ENCODE measurements around the gene RFNG. TPM values are rescaled to one million over a fixed set of nuclear protein-coding genes. Genes with fewer than 3 reads are reported as not detected.

The RFNG gene
- total RNA-seq, 4 donors from 2014 or later = 46.0 to 61.0 (median 50.8) TPM

GRCh38 chr17:82018989-82019689 is 32.5 kb downstream of the RFNG start:
- no peaks in the 10 kb centered on the region for H3K9me3 ChIP-seq
- WGBS = 67% methylated on average over 1 of the region's 33 CpGs
- H3K27ac ChIP-seq = no peak overlapping the region
- peaks cover 36% of the 10 kb centered on the region for H3K4me1 ChIP-seq
- TF ChIP-seq EP300 (IDR thresholded peaks at IDR 0.05) (no peak), CTCF (IDR thresholded peaks at IDR 0.05) (no peak), POLR2A (IDR thresholded peaks at IDR 0.05) (no peak), POLR2AphosphoS5 (IDR thresholded peaks at IDR 0.05) (no peak)
- H3K36me3 ChIP-seq = peaks cover 3% of the 10 kb centered on the region
- no peak overlapping the region for H3K4me3 ChIP-seq
- H3K27me3 ChIP-seq = no peaks in the 10 kb centered on the region
- no peak for DNase-seq (ENCODE audit: low spot score in 2 of 2)

GRCh38 chr17:82018152-82018988 is 33.2 kb downstream of the RFNG start:
- H3K27me3 ChIP-seq = no peaks in the 10 kb centered on the region
- no peak for TF ChIP-seq POLR2AphosphoS5 (IDR thresholded peaks at IDR 0.05)
- no peak for TF ChIP-seq CTCF (IDR thresholded peaks at IDR 0.05)
- TF ChIP-seq EP300 (IDR thresholded peaks at IDR 0.05) = no peak
- TF ChIP-seq POLR2A (IDR thresholded peaks at IDR 0.05) = no peak
- WGBS = 73% methylated on average over 14 of the region's 19 CpGs
- H3K9me3 ChIP-seq = no peaks in the 10 kb centered on the region
- DNase-seq (ENCODE audit: low spot score in 2 of 2) = no peak
- H3K27ac ChIP-seq = no peak overlapping the region
- peaks cover 3% of the 10 kb centered on the region for H3K36me3 ChIP-seq
- H3K4me1 ChIP-seq = peaks cover 36% of the 10 kb centered on the region
- H3K4me3 ChIP-seq = no peak overlapping the region

- Histone ChIP-seq H3K9me3 (no peaks in the 10 kb centered on the region), H3K36me3 (peaks cover 3% of the 10 kb centered on the region), H3K27ac (no peak overlapping the region), H3K4me3 (no peak overlapping the region), H3K27me3 (no peaks in the 10 kb centered on the region), H3K4me1 (peaks cover 41% of the 10 kb centered on the region)
- 63% methylated on average over 8 of the region's 13 CpGs for WGBS
- no peak for DNase-seq (ENCODE audit: low spot score in 2 of 2)
- TF ChIP-seq POLR2AphosphoS5 (IDR thresholded peaks at IDR 0.05) = no peak
- no peak for TF ChIP-seq EP300 (IDR thresholded peaks at IDR 0.05)
- no peak for TF ChIP-seq POLR2A (IDR thresholded peaks at IDR 0.05)
- no peak for TF ChIP-seq CTCF (IDR thresholded peaks at IDR 0.05)
These were observed 33.9 kb downstream of the RFNG start for GRCh38 chr17:82017612-82018151.

GRCh38 chr17:82016875-82017459 is 34.6 kb downstream of the RFNG start:
- Histone ChIP-seq H3K9me3 (no peaks in the 10 kb centered on the region), H3K4me1 (peaks cover 38% of the 10 kb centered on the region), H3K36me3 (peaks cover 8% of the 10 kb centered on the region), H3K4me3 (no peak overlapping the region), H3K27me3 (no peaks in the 10 kb centered on the region), H3K27ac (no peak overlapping the region)
- DNase-seq (ENCODE audit: low spot score in 2 of 2) = no peak
- no peak for TF ChIP-seq EP300 (IDR thresholded peaks at IDR 0.05)
- TF ChIP-seq POLR2A (IDR thresholded peaks at IDR 0.05) = no peak
- TF ChIP-seq POLR2AphosphoS5 (IDR thresholded peaks at IDR 0.05) = no peak
- TF ChIP-seq CTCF (IDR thresholded peaks at IDR 0.05) = no peak
- no CpG with 5 or more reads among the region's 24 CpGs for WGBS

Data from suprapubic skin (tissue), 4 donors.